ENCODE measurements around the gene EDIL3. TPM values are rescaled to one million over a fixed set of nuclear protein-coding genes. Genes with fewer than 3 reads are reported as not detected.

Gene EDIL3
- total RNA-seq, 4 donors from 2014 or later, result 15.1 to 60.0 (median 28.4) TPM

- H3K36me3 ChIP-seq, result no peaks in the 10 kb centered on the region
- intact Hi-C loops (cut with DNase I; ENCODE audit: low total_unique reads), result no loop called here
- H3K4me1 ChIP-seq, result no peaks in the 10 kb centered on the region
- TF ChIP-seq, protein P1, sequence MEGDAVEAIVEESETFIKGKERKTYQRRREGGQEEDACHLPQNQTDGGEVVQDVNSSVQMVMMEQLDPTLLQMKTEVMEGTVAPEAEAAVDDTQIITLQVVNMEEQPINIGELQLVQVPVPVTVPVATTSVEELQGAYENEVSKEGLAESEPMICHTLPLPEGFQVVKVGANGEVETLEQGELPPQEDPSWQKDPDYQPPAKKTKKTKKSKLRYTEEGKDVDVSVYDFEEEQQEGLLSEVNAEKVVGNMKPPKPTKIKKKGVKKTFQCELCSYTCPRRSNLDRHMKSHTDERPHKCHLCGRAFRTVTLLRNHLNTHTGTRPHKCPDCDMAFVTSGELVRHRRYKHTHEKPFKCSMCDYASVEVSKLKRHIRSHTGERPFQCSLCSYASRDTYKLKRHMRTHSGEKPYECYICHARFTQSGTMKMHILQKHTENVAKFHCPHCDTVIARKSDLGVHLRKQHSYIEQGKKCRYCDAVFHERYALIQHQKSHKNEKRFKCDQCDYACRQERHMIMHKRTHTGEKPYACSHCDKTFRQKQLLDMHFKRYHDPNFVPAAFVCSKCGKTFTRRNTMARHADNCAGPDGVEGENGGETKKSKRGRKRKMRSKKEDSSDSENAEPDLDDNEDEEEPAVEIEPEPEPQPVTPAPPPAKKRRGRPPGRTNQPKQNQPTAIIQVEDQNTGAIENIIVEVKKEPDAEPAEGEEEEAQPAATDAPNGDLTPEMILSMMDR (IDR thresholded peaks at IDR 0.05), result no peak
- peak overlapping the region; percentile 74 to 82 for H3K27ac ChIP-seq
- H3K27me3 ChIP-seq, result no peaks in the 10 kb centered on the region
- no peaks in the 10 kb centered on the region for H3K9me3 ChIP-seq
- no peak for DNase-seq
- peak overlapping the region; percentile 56 to 72 for H3K4me3 ChIP-seq
These were observed 1.3 kb downstream of the EDIL3 start for GRCh38 chr5:84383296-84383815.

DNA sequence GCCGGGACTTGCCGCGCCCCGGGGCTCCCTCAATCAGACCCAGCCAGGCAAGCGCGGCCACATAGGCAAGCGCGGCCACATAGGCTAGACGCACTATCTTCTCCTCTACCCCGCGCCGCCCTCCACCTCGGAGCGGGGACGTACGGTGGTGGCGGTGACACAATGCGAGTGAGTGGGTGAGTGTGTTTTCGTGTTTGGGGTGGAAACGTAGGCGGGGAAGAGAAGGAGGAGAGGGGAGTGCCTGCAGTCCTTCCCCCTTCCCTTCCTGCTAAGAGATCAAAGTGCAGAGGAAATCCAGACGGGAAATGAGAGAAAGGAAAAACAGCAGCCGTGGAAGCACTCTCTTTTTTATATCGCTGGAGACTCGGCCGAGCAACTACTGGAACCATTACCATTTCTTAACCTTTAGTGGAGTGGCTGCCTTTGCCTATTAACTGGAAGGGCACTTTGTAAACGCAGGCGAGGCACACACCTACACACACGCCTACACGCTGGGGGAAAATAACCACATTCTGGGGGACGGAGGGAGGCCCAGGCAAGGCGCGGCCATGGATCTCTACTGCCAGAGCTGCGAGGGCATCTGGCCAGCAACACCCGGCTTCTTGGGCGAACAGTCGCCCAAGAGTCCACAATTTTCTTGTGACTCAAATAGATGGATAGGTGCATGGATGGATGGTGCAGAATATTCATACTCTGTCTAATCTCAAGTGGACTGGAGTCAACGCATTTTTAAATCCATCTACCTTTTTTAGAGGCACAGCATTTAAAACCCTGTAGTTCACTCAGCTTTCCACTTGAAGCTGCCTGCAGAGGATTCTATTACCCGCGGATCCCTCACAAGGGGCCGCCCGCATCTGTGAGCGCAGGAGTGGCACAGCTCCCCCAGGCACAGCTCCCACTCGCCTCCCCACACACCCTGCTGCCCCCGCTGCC, 2.1 kb downstream of the EDIL3 start:
- intact Hi-C loops (cut with DNase I; ENCODE audit: low total_unique reads), result no loop called here
- DNase-seq, result peak; percentile 31 to 41
- Histone ChIP-seq H3K4me3 (peak overlapping the region; percentile 56 to 72), H3K27ac (peak overlapping the region; percentile 74 to 82), H3K9me3 (no peaks in the 10 kb centered on the region), H3K27me3 (no peaks in the 10 kb centered on the region), H3K36me3 (no peaks in the 10 kb centered on the region), H3K4me1 (no peaks in the 10 kb centered on the region)
- TF ChIP-seq, protein P1 (IDR thresholded peaks at IDR 0.05), result no peak
- no peak for TF ChIP-seq POLR2A (IDR thresholded peaks at IDR 0.05)

DNA sequence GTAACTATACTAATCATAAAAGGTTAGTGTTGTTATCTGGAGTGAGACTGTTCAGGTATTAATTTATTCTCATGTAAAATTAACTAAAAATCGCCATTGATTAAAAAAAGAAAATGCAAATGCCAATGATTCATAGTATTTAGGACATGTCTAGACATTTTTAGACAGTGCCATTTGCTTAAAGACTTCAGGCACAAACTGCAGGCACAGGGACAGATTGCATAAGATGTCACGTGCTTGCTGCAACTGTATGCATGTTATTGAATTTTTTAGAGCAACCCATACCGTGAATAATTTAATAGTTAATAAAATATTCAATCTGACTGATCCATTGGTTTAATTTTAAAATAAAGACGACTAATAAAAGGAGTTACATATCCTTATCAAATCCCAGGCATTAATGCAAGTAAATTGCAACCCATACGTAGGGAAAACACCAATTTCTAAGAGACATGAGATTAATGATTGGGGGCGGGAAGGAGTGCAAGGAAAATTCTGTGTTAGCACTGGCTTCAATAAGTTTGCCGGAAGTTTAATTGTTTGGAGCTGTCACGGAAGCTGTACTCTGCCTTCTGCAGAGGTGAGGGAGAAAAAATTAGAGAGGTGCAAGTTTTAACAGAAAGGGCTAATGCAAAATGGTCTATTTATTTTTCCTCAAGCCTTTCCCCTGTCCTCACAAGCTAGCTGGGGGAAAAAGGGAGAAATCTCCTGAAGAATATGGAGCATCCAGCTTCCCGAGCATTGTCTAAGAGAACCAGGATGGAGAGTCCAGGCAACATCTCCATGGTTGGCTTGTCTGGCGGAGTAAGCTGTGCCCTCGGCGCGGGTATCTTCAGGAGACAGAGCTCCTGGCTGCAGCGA, 2.9 kb downstream of the EDIL3 start:
- DNase-seq, result peak in 1 of 2 donors; percentile 20
- H3K36me3 ChIP-seq, result no peaks in the 10 kb centered on the region
- peak overlapping the region; percentile 74 to 82 for H3K27ac ChIP-seq
- H3K9me3 ChIP-seq, result no peaks in the 10 kb centered on the region
- peak overlapping the region; percentile 56 to 72 for H3K4me3 ChIP-seq
- H3K27me3 ChIP-seq, result no peaks in the 10 kb centered on the region
- TF ChIP-seq POLR2A (IDR thresholded peaks at IDR 0.05), result no peak
- TF ChIP-seq, protein P1 (IDR thresholded peaks at IDR 0.05), result no peak
- H3K4me1 ChIP-seq, result no peaks in the 10 kb centered on the region
- intact Hi-C loops (cut with DNase I; ENCODE audit: low total_unique reads), result no loop called here

- no peak overlapping the region for H3K4me3 ChIP-seq
- peak overlapping the region in 1 of 2 donors; percentile 29 for H3K27ac ChIP-seq
- no peaks in the 10 kb centered on the region for H3K4me1 ChIP-seq
- H3K9me3 ChIP-seq, result no peaks in the 10 kb centered on the region
- H3K27me3 ChIP-seq, result no peaks in the 10 kb centered on the region
- H3K36me3 ChIP-seq, result no peaks in the 10 kb centered on the region
- DNase-seq, result no peak
- TF ChIP-seq, protein P1 (IDR thresholded peaks at IDR 0.05), result peak in 1 of 4 experiments; percentile 7
- TF ChIP-seq POLR2A (IDR thresholded peaks at IDR 0.05), result no peak
- intact Hi-C loops (cut with DNase I; ENCODE audit: low total_unique reads), result no loop called here
These were observed 4.9 kb downstream of the EDIL3 start for GRCh38 chr5:84379749-84380148.
